K562 (cell line): Measurements from ENCODE around the gene PARD3B. TPM values are rescaled to one million over a fixed set of nuclear protein-coding genes. Genes with fewer than 3 reads are reported as not detected.

Experiments used
- ATAC-seq: fragments of 200-7000 bp; cut with Tn5 transposase; 3 replicates; pipeline ENCODE4 v1.9.1; 2020; ENCODE audit warnings: moderate library complexity
- BruUV-seq: library from RNA; stranded (reverse); fragments of 400-500 nt; replicated peaks from 2 replicates; lab custom pipeline; 2021; lab: Mats Ljungman, UMichigan
- CTCF ChIA-PET: fragments of 300-600 bp; formaldehyde crosslinking; extraction: SDS; loops from one replicate; lab custom pipeline; 2021; ENCODE audit warnings: low intra/inter-chr PET ratio; lab: Yijun Ruan, JAX
- POLR2A ChIA-PET: fragments of 300-600, 350-650 bp; sonication (Branson Sonifier 250); formaldehyde crosslinking; extraction: SDS; loops from one replicate; lab custom pipeline; 2021; ENCODE audit warnings: antibody characterized with exemption, inconsistent platforms; lab: Yijun Ruan, JAX
- DNase-seq, 4 experiments: peaks; one replicate each; pipeline versions ENCODE4 v3.0.0 to v3.0.0-alpha.2; 2011 to 2018; ENCODE audit warnings: low spot score in 3 of 4, mixed read lengths in 3 of 4; ENCODE audit errors: extremely low read depth in 1 of 4
- FAIRE-seq: peaks from 2 replicates; lab custom pipeline; 2011; peaks lifted over from hg19 to GRCh38; lab: Jason Lieb, UNC
- H2AFZ ChIP-seq: 2 replicates; pipeline ENCODE4 v1.6.0; 2011; ENCODE audit warnings: low read depth, low read length, control low read depth, inconsistent platforms
- H3K27ac ChIP-seq: fragments of 200-600 bp; 3 replicates; pipeline ENCODE4 v1.8.0; 2011; ENCODE audit warnings: low read depth, mild to moderate bottlenecking, control low read depth, inconsistent platforms, low read length, moderate library complexity, mixed read lengths; ENCODE audit errors: extremely low read depth
- H3K27me3 ChIP-seq, 2 experiments: fragments of 300-600 bp in 1 of 2; 2 replicates in 1 of 2; 3 replicates in 1 of 2; pipeline versions ENCODE4 v1.6.0 to v1.8.0; 2011; ENCODE audit warnings: inconsistent platforms in 2 of 2, low read length in 2 of 2, mild to moderate bottlenecking in 1 of 2, mixed read lengths in 1 of 2, moderate library complexity in 1 of 2; ENCODE audit not compliant: control insufficient read depth in 2 of 2, insufficient read depth in 2 of 2
- H3K36me3 ChIP-seq: fragments of 300-600 bp; 3 replicates; pipeline ENCODE4 v1.8.0; 2011; ENCODE audit warnings: mild to moderate bottlenecking, low read length, inconsistent platforms; ENCODE audit not compliant: control insufficient read depth, insufficient read depth
- H3K4me1 ChIP-seq, 2 experiments: fragments of 200-600 bp in 1 of 2; replicated peaks in 1 of 2; 2 replicates in 1 of 2; 3 replicates in 1 of 2; pipeline versions ENCODE4 v1.5.1 to v1.8.0; 2011; ENCODE audit warnings: inconsistent platforms in 2 of 2, low read length in 2 of 2, mild to moderate bottlenecking in 1 of 2, mixed read lengths in 1 of 2, moderate library complexity in 1 of 2; ENCODE audit not compliant: control insufficient read depth in 2 of 2, insufficient read depth in 2 of 2
- H3K4me2 ChIP-seq: 2 replicates; pipeline ENCODE4 v1.6.1; 2011; ENCODE audit warnings: low read length, control low read depth, inconsistent platforms, mixed read lengths; ENCODE audit not compliant: insufficient read depth
- H3K4me3 ChIP-seq: fragments of 200-600 bp; sonication (generic), shearing (Covaris generic); 2 replicates; pipeline ENCODE4 v1.5.1; 2016; ENCODE audit warnings: control low read depth, inconsistent platforms
- H3K79me2 ChIP-seq: fragments of 200-600 bp; 3 replicates; pipeline ENCODE4 v1.8.0; 2011; ENCODE audit warnings: low read length, inconsistent platforms; ENCODE audit not compliant: control insufficient read depth, insufficient read depth
- H3K9ac ChIP-seq, 2 experiments: 2 replicates each; pipeline versions ENCODE4 v1.6.0 to v1.6.1; 2011; ENCODE audit warnings: low read depth in 2 of 2, low read length in 2 of 2, control low read depth in 1 of 2, inconsistent platforms in 1 of 2, mild to moderate bottlenecking in 1 of 2, mixed read lengths in 1 of 2; ENCODE audit not compliant: insufficient read depth in 1 of 2
- H3K9me1 ChIP-seq: one replicate; pipeline ENCODE4 v1.6.0; 2011; ENCODE audit warnings: inconsistent platforms, mild to moderate bottlenecking, low read length, moderate library complexity; ENCODE audit not compliant: control insufficient read depth, insufficient read depth
- H3K9me3 ChIP-seq: replicated peaks from 2 replicates; pipeline ENCODE4 v1.5.1; 2011; ENCODE audit warnings: low read depth, low read length, inconsistent platforms; ENCODE audit not compliant: control insufficient read depth, insufficient read depth
- H4K20me1 ChIP-seq: replicated peaks from 2 replicates; pipeline ENCODE4 v1.6.1; 2011; ENCODE audit warnings: low read length, inconsistent platforms, mixed read lengths; ENCODE audit not compliant: control insufficient read depth, insufficient read depth
- KLF1 ChIP-seq: fragments of 450-650 bp; IDR thresholded peaks from 2 replicates; pipeline ENCODE4 v1.6.1; 2016; ENCODE audit warnings: missing genetic modification characterization, missing compliant biosample characterization
- KLF16 ChIP-seq: IDR thresholded peaks from 2 replicates; pipeline ENCODE4 v1.6.1; 2016; ENCODE audit warnings: antibody characterized with exemption
- NCOA1 ChIP-seq: fragments of 450-650 bp; IDR thresholded peaks from 2 replicates; pipeline ENCODE4 v1.6.1; 2016; ENCODE audit warnings: low read depth
- SAFB ChIP-seq: fragments of 200-400 bp; formaldehyde crosslinking; IDR thresholded peaks from 2 replicates; pipeline ENCODE4 v1.6.1; 2017; ENCODE audit warnings: low read depth, low read length, borderline replicate concordance
- SRSF1 ChIP-seq: fragments of 200-400 bp; formaldehyde crosslinking; IDR thresholded peaks from 2 replicates; pipeline ENCODE4 v1.6.1; 2017; ENCODE audit warnings: mild to moderate bottlenecking, low read depth, low read length, moderate library complexity
- TBP ChIP-seq: optimal IDR thresholded peaks from 2 replicates; pipeline ENCODE3; 2011; ENCODE audit warnings: low read depth, low read length, improper control_type of control experiment
- ZNF444 ChIP-seq: fragments of 250-450 bp; sonication (Bioruptor Pico); IDR thresholded peaks from 2 replicates; pipeline ENCODE4 v1.4.0; 2020; ENCODE audit warnings: mild to moderate bottlenecking, moderate library complexity
- WGBS: fragments of 100-300 bp; shearing (Covaris generic); methylation state at CpG from one replicate; pipeline ENCODE4 v1.1.6; 2016; ENCODE audit warnings: low coverage, mixed read lengths; ENCODE audit not compliant: insufficient coverage; ENCODE audit errors: missing lambda C conversion rate; 5-methylcytosine and 5-hydroxymethylcytosine counted together
- in situ Hi-C: fragments of 300-500 bp; cut with MboI; formaldehyde crosslinking; loops from 4 replicates; pipeline ENCODE4 v1.15.0; 2018; ENCODE audit warnings: inconsistent platforms, mixed read lengths
- intact Hi-C: fragments of 100-400 bp; cut with micrococcal nuclease; formaldehyde crosslinking; loops from 2 replicates; pipeline ENCODE4 v1.14.2; 2022
- polyA plus RNA-seq, 8 experiments: library from polyadenylated mRNA; depleted of rRNA in 4 of 8; stranded (reverse) in 5 of 8; unstranded in 3 of 8; fragments of >200 nt; fragmentation: Nextera tagmentation in 2 of 8; fragmentation: Illumina TruSeq in 1 of 8; extraction: Ambion mirVana in 2 of 8; extraction: Trizol in 1 of 8; gene quantifications; 2 replicates each; pipeline versions ENCODE4 v1.2.1 to v1.2.3, GENCODE V29; 2011 to 2014; ENCODE audit warnings: inconsistent platforms in 1 of 8, missing spikeins in 1 of 8
- total RNA-seq, 7 experiments: library from RNA; depleted of rRNA in 6 of 7; stranded (reverse); fragments of >200 nt in 6 of 7; fragmentation: Illumina TruSeq in 2 of 7; extraction: Trizol in 2 of 7; gene quantifications; 2 replicates each; pipeline versions ENCODE4 v1.2.1 to v1.2.3, GENCODE V29; 2011 to 2021; ENCODE audit warnings: low replicate concordance in 1 of 7
- TF ChIP-seq, protein P1 (sequence below): IDR thresholded peaks from 3 replicates; pipeline ENCODE4 v1.6.1; 2011; ENCODE audit warnings: borderline replicate concordance, mild to moderate bottlenecking; ENCODE audit not compliant: insufficient read length, insufficient read depth

The PARD3B gene
- total and polyA plus RNA-seq, 9 of the 15 experiments (the other 6 are each of a cell fraction or from before 2014, with no cell fraction given): 0.15 to 3.0 (median 1.1) TPM

DNA sequence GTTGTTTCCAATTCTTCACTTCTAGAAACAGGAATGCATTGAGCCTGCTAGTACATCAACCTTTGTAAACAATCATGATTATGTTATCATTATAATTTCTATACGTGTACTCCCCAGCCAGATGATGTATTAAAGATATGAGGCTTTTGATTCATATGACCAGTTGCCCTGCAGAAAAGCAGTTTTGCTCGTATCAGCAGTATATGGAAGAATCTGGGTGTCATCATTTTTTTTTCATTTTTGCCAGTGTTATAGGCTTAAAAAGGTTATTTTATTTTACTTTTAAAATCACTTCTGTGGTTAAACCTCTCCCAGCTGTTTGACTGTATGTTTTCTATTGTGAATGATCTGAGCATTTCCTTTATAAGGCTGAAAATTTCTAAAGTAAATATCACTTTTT is 665.2 kb downstream of the PARD3B start:
- DNase-seq (no peak), FAIRE-seq (no peak), ATAC-seq (no peak)
- H3K4me2 ChIP-seq: no peak overlapping the region
- no peaks in the 10 kb centered on the region for H4K20me1 ChIP-seq
- H3K27me3 ChIP-seq: no peaks in the 10 kb centered on the region
- no peak overlapping the region for H3K9ac ChIP-seq
- BruUV-seq: no TSS peak
- no peaks in the 10 kb centered on the region for H3K9me3 ChIP-seq
- no peaks in the 10 kb centered on the region for H3K4me1 ChIP-seq
- ChIA-PET CTCF (no interaction called here), POLR2A (no interaction called here)
- H3K36me3 ChIP-seq: no peaks in the 10 kb centered on the region
- no peaks in the 10 kb centered on the region for H3K9me1 ChIP-seq
- intact Hi-C loops (no loop called here), in situ Hi-C loops (no loop called here)
- H3K4me3 ChIP-seq: no peak overlapping the region
- H3K27ac ChIP-seq: no peak overlapping the region
- 23% methylated on average over 2 of the region's 2 CpGs for WGBS
- no peaks in the 10 kb centered on the region for H3K79me2 ChIP-seq
- TF ChIP-seq ZNF444 (CRISPR knock-in tag) (no peak), TBP (no peak), KLF1 (tag) (no peak), KLF16 (no peak), SRSF1 (no peak), SAFB (no peak), NCOA1 (no peak)
- TF ChIP-seq, protein P1, sequence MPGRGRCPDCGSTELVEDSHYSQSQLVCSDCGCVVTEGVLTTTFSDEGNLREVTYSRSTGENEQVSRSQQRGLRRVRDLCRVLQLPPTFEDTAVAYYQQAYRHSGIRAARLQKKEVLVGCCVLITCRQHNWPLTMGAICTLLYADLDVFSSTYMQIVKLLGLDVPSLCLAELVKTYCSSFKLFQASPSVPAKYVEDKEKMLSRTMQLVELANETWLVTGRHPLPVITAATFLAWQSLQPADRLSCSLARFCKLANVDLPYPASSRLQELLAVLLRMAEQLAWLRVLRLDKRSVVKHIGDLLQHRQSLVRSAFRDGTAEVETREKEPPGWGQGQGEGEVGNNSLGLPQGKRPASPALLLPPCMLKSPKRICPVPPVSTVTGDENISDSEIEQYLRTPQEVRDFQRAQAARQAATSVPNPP: no peak
- H2AFZ ChIP-seq: no peak overlapping the region
